ENCODE results near the gene LDLRAD4. TPM values are rescaled to one million over a fixed set of nuclear protein-coding genes. Genes with fewer than 3 reads are reported as not detected.

The LDLRAD4 gene
- total and polyA plus RNA-seq, 9 of the 15 experiments (the other 6 are each of a cell fraction or from before 2014, with no cell fraction given): 0.01 TPM; not detected in 8

DNA sequence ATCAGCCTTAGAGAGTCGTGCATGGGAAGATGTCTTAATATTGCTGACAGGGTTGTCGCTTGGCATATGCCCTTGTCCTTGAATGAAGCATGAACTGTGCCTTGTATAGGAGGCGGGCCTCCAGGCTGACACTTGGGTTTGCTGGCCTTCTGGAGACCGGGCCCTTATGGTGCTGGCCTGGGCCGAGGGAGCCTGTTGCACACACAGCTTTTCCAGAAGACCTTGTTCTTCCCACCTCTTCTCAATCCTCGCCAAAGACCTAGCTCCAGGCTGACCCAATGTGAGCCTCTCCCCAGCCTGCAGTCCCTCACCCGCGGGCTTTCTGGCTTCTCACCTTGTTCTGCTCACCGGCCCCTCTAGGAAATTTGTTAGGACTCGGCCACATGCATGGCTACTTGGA lies 308.7 kb downstream of the LDLRAD4 start:
- intact Hi-C loops (cut with micrococcal nuclease): loop anchor here (5.0 to 10.0 kb wide), 2 partner anchors 35 to 62 kb away; no protein-coding TSS in a partner anchor
- FAIRE-seq (no peak), ATAC-seq (no peak), DNase-seq (ENCODE audit: extremely low read depth in 1 of 4, low spot score in 3 of 4) (no peak)
- Histone ChIP-seq H3K4me2 (ENCODE audit: insufficient read depth, low read length) (no peak overlapping the region), H3K4me3 (no peak overlapping the region), H3K36me3 (ENCODE audit: control insufficient read depth, insufficient read depth, low read length) (no peaks in the 10 kb centered on the region), H3K9me1 (ENCODE audit: control insufficient read depth, insufficient read depth, low read length) (no peaks in the 10 kb centered on the region), H3K79me2 (ENCODE audit: control insufficient read depth, insufficient read depth, low read length) (no peaks in the 10 kb centered on the region), H3K9me3 (replicated peaks; ENCODE audit: control insufficient read depth, insufficient read depth, low read depth, low read length) (no peaks in the 10 kb centered on the region), H3K27me3 (ENCODE audit: control insufficient read depth in 2 of 2, insufficient read depth in 2 of 2, low read length in 2 of 2) (peaks cover under 1 to 26% of the 10 kb centered on the region in 2 experiments), H2AFZ (ENCODE audit: low read depth, low read length) (no peak overlapping the region), H3K27ac (ENCODE audit: extremely low read depth, low read depth, low read length) (no peak overlapping the region), H4K20me1 (replicated peaks; ENCODE audit: control insufficient read depth, insufficient read depth, low read length) (no peaks in the 10 kb centered on the region), H3K9ac (ENCODE audit: insufficient read depth in 1 of 2, low read depth in 2 of 2, low read length in 2 of 2) (no peak overlapping the region), H3K4me1 (replicated peaks in 1 of 2; ENCODE audit: control insufficient read depth in 2 of 2, insufficient read depth in 2 of 2, low read length in 2 of 2) (no peaks in the 10 kb centered on the region)
- WGBS (ENCODE audit: insufficient coverage, low coverage, missing lambda C conversion rate): 3% methylated on average over 9 of the region's 10 CpGs
- no peak for TF ChIP-seq CBFB (CRISPR knock-in tag; IDR thresholded peaks at IDR 0.05)
- TF ChIP-seq JUNB (CRISPR knock-in tag; conservative IDR thresholded peaks at IDR 0.05): no peak
- TF ChIP-seq RAD51 (IDR thresholded peaks at IDR 0.05; ENCODE audit: borderline replicate concordance, low read depth): no peak
- TF ChIP-seq ZKSCAN1 (IDR thresholded peaks at IDR 0.05; ENCODE audit: low read depth, low read length): no peak
- no peak for TF ChIP-seq NEUROD1 (IDR thresholded peaks at IDR 0.05; ENCODE audit: borderline replicate concordance, low read depth, low read length, partially characterized antibody)
- TF ChIP-seq NR2C1 (IDR thresholded peaks at IDR 0.05): no peak
- TF ChIP-seq NR2C1 (tag; IDR thresholded peaks at IDR 0.05): no peak
- no peak for TF ChIP-seq IFI16 (CRISPR knock-in tag; IDR thresholded peaks at IDR 0.05)
- TF ChIP-seq CHCHD3 (CRISPR knock-in tag; IDR thresholded peaks at IDR 0.05): no peak
- no peak for TF ChIP-seq MYC (IDR thresholded peaks at IDR 0.05; ENCODE audit: low read depth, low read length)
- no peak for TF ChIP-seq MYC (CRISPR knock-in tag; IDR thresholded peaks at IDR 0.05; ENCODE audit: borderline replicate concordance, low read depth)
- TF ChIP-seq PHB (CRISPR knock-in tag; IDR thresholded peaks at IDR 0.05): no peak
- TF ChIP-seq EWSR1 (IDR thresholded peaks at IDR 0.05; ENCODE audit: borderline replicate concordance, low read depth, partially characterized antibody): no peak
- TF ChIP-seq STAT5A (IDR thresholded peaks at IDR 0.05; ENCODE audit: borderline replicate concordance, low read length): no peak
- TF ChIP-seq HNRNPK (IDR thresholded peaks at IDR 0.05; ENCODE audit: low read depth, low read length, poor library complexity, severe bottlenecking): no peak
- TF ChIP-seq ZNF79 (CRISPR knock-in tag; IDR thresholded peaks at IDR 0.05; ENCODE audit: low read depth): no peak
- no peak for TF ChIP-seq TEAD4 (IDR thresholded peaks at IDR 0.05; ENCODE audit: low read length)
- TF ChIP-seq TEAD4 (CRISPR knock-in tag; IDR thresholded peaks at IDR 0.05; ENCODE audit: borderline replicate concordance): no peak
- CTCF ChIA-PET (ENCODE audit: low intra/inter-chr PET ratio): no interaction called here
- no TSS peak for BruUV-seq (replicated peaks)
- POLR2A ChIA-PET: interaction anchor here (0.7 kb wide), 1 partner anchor 349 kb away, joined by 3 read pairs; no protein-coding TSS in a partner anchor
- in situ Hi-C loops (cut with MboI): loop anchor here (10.0 kb wide), 1 partner anchor 1108 kb away; no protein-coding TSS in a partner anchor

Measured in K562 (cell line).